EL (cell line): Measurements from ENCODE around the gene FOXJ1.
"Not testable (repeated sequence)": the region's sequence is repeated elsewhere in the genome, so short reads cannot be mapped to it uniquely, and the experiment has no call there.

Source experiments
- DNase-seq: peaks from one replicate; pipeline ENCODE4 v3.0.0-alpha.2; 2016

The FOXJ1 gene, protein sequence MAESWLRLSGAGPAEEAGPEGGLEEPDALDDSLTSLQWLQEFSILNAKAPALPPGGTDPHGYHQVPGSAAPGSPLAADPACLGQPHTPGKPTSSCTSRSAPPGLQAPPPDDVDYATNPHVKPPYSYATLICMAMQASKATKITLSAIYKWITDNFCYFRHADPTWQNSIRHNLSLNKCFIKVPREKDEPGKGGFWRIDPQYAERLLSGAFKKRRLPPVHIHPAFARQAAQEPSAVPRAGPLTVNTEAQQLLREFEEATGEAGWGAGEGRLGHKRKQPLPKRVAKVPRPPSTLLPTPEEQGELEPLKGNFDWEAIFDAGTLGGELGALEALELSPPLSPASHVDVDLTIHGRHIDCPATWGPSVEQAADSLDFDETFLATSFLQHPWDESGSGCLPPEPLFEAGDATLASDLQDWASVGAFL

DNA sequence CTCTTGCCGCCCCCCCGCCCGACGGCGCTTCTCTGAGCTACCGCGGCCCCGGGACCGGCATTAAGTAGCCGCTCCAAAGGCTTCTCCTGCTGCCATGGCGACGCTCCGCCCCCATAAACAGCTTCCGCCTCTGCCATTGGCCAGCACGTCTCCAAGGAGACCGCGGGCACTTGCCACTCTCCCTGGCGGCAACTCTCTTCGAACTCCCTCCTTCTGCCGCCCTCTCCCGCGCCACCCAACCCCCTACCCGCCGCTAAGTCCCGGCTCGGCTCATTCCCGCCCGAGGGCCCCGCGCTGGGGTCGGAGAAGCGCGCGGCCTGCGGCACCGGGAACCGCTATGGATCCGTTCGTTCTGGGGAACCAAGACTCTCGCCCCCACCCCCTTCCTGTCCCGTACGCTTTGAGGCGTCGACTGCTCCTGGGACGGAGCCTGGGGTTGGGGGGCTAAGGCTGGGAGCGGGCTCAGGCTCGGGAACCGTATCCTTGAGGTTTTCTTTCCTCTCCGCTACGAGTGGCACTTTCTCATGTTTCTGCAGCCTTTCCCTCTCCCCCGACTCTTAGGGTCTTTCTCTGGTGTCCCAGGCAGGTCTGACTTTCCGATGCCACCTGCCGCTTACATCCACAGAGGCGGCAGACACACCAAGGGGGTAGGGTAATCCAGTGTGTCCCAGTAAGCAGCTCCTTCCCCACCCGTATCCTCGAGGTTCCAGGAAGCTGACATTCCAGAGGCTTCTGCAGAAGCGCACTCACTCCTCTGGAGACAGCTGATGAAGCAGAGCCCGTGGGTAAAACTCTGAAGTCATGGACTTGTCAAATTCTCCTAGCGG, at the start of gene FOXJ1:
TSS of gene FOXJ1 (minus strand) at position 34 of the 827 bp plus-strand sequence. CDS start 850 bp downstream, outside the sequence.
- peak; percentile 89 for DNase-seq

DNA sequence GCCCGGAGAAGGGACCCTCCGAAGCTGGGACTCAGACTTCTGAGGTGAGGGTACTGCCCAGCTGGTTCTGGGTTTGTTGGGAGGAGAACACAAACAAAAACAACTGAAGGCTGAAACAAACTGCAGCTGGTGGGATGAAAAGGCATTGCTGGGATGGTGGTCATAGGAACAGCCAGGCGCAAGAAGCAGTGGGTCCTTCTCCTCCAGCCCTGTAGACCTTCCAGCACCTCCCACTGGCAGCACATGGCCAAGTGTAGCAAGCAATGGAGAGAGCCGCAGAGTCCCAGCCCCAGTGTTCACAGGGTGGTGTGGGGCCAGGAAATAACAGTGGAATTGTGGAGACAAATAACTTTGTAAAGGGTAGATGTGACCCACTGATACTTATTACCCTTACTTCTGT, 48.7 kb upstream of the FOXJ1 start:
- DNase-seq: no peak

DNA sequence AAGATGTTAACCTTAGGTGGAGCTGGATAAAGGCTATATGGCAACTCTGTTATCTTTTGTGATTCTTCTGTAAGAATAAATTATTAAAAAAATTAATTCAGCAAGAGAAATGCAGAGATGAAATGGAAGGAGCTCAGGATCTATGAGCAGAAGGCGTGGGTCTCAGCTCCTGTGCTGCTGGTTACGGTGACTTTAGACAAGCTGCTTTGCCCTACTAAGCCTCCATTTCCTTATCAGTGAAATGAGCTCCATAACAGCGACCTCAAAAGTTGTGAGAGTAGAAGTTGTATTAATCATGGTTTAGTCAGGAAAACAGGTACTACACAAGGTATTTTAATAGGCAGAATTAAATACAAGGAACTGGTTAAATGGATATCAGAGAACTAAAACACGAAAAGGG, 48.2 kb upstream of the FOXJ1 start:
- no peak for DNase-seq

DNA sequence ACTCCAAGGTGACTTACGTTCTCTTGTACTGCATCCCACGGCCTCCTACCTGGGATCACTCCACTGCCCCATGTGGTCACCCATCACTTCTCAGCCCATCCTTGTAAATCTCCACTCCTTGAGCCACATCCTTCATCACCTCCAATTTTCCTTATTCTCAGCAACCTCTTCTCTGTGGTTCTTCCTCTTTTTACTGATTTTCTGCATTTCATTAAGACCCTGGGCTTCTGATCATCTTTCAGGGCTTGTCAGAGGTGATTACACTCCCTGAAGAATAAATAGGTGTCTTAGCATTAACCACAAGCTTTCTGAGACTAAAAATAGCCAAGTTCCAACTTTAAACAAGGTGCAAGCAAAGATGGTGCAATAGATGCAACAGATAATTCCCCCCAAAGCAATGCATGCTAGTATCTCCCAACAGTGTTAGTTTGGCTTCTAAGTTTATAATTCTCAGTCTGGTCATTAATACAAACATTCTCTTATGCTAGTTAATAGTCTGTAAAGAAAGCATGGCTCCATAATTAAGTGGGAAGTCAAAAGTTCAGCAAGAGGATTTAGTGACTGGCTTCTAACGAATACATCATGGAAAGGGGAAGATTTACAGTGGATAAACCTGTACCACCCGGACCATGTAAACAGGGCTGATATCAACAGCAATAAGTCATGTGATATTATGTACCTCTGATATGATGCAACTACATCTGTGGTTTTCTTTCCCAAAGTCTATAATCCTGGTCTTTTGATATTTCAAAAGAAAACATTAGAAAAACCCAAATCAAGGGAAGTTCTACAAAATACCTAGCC, 47.4 kb upstream of the FOXJ1 start:
- DNase-seq: no peak

DNA sequence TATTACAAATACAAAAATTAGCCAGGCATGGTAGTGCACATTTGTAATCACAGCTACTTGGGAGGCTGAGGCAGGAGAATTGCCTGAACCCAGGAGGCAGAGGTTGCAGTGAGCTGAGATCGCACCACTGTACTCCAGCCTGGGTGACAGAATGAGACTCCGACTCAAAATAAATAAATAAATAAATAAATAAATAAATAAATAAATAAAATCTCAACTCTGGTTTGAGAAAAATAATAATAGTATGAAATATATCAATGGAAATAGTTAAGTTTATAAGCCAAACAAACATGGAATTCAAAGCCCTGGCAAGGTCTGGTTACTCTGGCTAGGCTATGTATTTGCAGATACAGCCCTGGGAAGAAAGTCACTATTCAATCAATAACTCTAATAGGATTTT, 45.7 kb upstream of the FOXJ1 start:
- DNase-seq: not testable (repeated sequence)

DNA sequence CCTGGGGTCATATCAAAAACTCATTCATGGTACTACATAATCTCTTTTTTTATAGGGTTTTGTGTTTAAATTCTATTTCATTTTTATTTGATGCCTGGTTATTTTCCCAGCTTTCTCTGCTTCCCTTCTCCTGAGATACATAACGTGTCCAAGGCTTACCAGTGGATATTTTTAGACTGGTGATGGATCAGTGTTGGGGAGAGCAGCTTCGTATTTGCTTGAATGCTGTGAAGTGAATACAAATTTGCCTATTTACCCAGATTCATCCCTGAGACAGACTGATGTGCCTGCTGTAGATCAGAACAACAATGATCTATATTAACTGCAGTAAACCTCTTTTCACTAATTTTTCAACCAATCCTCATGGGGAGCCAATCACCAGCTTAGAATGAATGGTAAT, 43.2 kb upstream of the FOXJ1 start:
- DNase-seq: no peak

DNA sequence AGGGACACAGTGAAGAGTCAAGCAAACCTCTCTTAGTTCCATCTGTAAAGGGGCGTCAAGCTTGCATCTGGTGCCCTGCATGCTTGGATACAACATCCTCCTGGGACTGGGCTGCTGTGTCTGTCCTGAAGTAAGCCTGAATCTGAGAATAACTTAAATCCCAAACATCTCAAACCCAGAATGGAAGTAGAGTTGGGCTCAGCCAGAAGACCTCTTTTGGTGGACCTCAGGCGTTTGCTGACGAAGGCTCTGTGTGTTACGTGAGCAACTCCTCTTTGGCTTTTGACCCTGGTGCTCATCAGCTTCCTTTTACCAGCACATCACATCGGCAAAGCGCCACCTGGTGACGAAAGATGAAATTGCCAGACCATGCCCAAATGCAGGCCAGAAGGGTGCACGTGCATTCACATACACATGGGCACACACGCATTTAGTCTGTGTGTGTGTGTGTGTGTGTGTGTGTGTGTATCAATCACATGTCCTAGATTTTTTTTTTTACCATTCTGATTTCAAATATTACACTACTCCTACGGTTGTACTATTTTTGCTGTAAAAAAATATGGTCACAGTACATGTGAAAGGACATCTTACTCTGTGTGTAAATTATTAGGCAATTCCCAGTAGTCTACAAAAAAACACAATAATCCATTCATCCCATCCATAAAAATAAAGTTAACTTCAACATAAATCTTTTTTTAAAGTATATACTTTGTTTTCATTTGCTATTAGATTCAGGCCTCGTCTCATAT, 41.1 kb upstream of the FOXJ1 start:
- peak; percentile 90 for DNase-seq

DNA sequence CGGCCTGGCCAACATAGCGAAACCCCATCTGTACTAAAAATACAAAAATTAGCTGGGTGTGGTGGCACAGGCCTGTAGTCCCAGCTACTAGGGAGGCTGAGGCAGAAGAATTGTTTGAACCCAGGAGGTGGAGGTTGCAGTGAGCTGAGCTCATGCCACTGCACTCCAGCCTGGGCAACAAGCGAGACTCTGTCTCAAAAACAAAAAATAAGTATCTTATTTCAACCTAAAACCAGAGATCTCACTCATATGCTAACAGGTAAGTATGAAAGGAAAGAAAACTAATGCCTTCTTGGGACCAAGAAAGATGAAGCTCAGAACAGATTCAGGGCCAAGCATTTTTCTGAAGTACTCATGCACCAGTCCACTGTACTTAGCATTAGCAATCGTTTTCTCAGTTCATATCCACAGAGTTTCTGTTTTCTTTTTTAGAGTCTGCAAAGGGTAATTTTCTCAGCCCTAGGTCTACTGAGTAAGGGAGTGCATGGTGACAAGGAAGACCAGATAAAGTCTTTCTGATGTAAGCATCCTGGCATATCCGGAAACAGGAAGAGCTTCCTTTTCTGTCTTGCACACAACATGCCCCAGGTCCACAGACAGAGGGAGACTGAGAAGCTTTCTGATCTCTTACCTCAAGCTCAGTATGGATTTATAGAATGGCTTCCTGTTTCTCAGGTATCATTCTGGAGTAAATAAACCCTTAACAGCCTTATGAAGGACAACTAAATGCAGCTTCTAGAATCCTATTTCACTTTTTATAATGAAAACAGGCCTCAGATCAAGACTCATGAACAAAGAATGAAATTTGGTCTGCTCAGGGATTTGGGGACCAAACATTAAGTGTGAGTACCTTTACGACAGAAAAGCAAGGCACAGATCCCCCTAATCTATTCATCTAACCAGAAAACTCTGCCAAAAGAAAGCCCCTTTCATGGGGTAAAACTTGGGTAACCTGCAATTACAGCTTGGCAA, 38.7 kb upstream of the FOXJ1 start:
- peak; percentile 30 for DNase-seq

DNA sequence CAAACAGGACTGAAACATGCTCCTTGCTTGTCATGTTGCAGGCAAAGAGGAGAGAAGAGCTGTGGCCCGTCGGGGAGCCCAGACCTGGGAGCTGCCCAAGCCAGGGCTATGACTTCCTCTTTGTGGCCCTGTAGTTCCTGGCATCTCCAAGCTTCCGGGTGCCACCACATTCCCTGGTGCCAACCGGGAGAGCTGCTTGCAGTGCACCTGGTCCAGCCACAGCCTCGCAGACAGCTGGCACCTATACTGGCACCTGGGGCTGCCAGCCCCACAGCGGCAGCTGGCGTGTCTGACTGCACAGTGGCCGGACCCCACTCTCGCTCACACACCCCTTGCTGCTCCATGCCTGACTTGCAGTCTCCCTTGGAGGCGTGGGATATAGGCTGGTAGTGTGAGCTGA, 37.1 kb upstream of the FOXJ1 start:
- DNase-seq: no peak

DNA sequence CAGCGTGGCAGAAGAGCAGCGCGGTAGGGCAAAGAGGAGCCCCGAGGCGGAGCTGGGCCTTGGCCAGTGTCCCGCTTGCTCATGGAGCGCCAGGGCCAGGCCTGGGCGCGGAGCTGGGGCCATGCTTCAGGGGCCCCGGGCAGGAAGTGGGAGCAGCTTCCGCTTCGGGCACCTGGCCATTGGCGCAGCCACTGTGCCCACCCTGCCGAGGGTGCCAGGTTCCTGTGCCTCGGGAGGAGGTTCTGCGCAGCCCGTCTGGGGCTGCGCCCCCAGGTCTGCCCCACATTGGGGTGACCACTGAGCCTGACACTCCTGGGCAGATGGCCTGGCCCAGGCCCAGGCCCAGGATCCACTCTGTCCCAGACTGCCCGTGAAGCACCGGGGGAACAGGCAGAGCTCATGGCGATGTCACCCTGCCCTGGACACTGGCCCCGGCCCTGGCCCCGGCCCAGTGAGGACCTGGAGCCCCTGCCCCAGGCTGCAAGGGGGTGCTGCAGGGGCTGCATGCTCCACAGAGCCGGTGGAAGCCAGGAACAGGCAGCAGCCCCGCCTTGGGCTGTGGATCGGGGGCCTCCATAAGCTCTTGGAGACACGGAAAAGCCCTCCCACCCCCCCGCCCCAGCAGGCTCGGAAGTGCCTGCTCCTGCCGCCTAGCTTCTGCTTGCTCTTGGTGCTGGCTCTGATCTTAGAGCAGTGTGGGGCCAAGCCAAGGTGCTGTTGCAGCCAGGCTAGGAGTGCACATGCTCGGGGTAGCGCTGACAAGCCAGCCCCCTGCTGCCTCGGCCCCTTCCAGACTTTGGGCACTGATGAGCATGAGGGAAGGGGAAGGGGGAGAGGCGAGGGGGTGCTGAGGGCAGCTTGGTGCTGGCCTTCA, 35.9 kb upstream of the FOXJ1 start:
- DNase-seq: no peak

DNA sequence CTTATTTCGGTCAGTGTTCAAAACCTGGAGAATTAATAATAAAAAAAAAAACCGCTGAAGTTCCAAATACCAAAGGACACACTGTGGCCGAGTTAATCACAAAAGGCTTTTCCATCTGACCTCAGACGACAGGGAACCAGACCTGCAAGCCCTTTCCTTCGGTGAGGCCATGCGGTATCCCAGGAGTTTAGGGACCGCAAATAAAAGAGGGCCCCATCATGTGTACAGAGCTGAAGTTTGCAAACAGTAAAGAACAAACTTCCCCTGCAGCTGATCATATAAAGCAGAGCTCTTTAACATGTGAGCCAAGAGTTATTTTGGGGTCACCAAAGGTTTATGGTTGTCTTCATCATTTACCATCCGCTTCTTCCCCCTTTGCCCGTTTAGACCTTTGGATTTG, 33.0 kb upstream of the FOXJ1 start:
- no peak for DNase-seq

DNA sequence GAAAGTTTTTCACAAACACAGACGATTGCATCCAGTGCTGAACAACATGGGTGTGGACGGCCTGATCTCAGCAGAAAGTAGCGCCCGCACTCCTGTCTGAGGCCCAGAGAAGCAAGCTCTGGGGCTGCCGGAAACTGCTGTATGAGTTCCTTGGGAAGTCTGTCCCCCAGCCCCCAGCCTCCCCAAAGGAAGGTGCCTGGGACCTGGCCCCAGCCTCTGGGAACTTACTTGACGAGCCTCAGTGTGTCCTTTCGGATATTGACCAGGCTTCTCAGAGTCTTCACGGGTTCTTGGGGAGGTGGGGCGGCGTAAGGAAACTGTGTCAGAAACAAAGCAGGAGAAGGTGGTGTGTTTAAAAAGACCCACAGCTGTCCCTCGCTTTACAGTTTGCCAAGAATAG, 32.4 kb upstream of the FOXJ1 start:
- DNase-seq: no peak

DNA sequence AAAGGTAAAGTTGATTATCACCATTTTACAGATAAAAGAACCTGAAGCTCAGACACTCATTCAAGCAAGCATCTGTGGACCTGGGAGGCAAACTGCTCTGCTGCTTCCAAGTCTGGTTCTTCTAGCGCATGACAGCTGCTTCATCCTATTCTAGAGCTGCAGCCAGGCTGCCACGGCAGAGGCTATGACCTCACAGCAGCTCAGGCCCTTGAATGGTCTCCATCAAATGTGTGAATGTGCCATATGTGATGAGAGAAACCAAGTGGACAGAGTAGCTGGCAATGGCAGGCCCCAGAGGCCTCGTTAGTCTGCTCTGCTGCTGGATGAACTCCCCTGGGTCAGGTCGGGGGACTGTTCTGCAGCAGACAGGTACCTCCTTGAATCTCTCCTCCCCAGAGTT, 30.7 kb upstream of the FOXJ1 start:
- DNase-seq: no peak

DNA sequence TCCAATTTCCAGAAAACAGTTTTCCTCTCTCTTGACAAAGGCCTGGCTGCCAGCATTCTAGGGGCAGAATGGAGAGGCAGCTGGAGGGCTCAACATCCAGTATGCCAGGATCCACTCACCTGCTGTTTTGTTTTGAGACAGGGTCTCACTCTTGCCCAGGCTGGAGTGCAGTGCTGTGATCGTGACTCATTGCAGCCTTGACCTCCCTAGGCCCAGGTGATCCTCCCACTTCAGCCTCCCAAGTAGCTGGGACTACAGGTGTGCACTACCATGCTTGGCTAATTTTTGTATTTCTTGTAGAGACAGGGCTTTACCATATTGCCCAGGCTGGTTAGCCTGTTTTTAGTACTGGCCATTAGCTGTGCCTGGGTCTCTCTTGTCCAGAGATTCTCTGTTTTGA, 29.1 kb upstream of the FOXJ1 start:
- no peak for DNase-seq

DNA sequence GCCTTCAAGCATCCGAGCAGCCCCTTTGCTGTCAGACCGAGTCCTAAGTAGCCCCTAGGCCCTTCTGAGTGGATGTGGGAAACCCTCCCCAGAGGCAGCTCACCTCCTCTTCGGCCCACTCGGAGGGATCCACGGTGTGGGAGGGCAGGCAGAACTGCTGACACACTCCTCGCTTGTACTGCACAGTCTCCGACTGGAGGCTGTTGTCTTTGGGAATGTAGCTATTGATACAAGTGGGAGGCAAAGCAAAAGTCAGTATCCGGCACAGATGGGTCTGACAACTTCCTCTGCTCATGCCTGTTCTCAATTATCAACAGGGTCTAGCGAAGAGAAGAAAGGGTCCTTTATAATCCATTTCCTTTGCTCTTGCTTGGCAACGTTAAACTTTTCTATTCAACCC, 25.9 kb upstream of the FOXJ1 start:
- no peak for DNase-seq

DNA sequence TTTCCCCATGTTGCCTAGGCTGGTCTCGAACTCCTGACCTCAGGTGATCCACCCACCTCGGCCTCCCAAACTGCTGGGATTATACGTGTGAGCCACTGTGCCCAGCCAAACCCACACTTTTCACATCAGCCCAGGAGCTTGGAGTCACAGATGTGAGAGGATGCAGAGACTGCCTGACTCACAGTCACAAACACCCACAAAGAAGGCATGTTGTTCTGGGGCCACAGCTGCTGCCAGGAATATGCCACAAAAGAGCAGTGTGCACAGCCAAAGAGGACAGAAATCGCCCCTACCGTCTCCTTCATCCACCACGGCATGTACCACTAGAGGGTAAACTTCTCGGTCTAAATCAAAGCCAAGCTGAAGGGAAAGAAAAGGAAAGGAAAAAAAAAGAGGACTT, 25.1 kb upstream of the FOXJ1 start:
- peak; percentile 23 for DNase-seq

DNA sequence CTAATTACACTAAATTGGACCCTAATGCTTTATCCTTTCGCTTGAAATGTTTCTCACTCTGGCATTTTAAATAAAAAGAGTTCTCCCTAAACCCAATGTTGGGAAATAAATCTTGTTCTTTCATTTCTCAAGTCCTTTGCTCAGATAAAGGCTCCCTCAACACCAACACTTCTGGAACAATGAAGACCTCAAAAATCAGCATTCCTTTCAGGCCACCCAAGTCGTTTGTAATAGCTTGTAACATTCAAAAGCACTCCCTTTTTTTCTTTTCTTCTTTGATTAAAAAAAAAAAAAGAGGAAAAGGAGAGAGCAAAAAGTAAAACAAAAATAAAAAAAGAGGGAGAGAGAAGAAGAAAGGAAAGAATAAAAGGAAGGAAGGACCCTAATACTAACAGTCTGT, 23.3 kb upstream of the FOXJ1 start:
- DNase-seq: no peak

DNA sequence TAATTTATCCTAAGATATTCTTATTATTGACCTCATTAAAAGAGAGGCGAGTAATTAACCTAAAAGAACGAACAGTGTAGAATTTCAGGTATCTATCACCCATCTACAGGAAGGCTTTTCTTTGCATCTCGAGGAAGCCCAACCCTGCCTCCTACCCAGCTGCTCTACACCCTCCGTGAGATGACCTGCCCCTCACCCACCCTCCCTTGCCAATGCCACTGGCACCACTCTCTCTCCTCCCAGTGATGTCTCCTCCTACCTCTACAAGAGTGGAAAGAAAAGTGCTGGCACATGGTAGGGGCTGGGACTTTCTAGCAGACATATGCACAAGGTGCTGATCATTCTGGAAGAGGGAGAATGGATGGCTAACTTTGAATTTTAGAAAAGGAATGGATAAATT, 22.9 kb upstream of the FOXJ1 start:
- DNase-seq: no peak

DNA sequence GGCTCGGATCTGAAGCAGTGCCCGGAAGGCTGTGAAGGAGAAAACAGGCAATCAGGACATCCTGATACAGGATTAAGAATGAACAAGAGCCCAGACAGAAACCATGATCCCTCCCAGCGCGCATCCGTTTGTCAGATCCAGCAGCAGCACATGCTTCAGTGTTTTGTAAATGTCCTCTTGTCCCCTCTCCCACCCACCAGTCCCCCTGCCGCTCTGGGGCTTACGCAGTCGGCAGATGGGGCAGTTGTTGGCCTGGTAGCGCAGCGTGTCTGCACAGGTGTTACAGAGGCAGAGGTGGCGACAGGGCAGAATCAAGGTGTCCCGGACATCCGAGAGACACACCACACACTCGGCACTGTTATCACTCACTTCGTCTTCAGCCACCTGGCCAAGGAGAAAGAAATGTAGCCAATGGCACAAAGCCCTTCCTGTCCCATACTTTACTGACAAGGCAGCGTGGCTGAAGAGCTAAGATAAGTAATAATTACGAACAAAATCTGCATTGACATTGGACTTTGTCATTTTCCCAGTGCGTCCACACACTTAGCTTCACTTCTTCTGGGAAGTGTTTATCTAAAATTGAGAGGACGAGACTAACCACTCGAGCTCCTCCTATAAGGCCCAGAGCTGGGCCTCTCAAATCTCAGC, 20.7 kb upstream of the FOXJ1 start:
- no peak for DNase-seq
